NB4 (cell line): ENCODE results near the gene VGLL1.

Experiments
- CTCF ChIP-seq: IDR thresholded peaks from one replicate; pipeline ENCODE4 v1.5.1; 2012; ENCODE audit warnings: low read depth, low read length
- MYC ChIP-seq: IDR thresholded peaks from 2 replicates; pipeline ENCODE4 v1.6.1; 2011; ENCODE audit warnings: low read depth, low read length
- POLR2A ChIP-seq: IDR thresholded peaks from 2 replicates; pipeline ENCODE4 v1.6.1; 2011; ENCODE audit warnings: mild to moderate bottlenecking; ENCODE audit not compliant: insufficient read length; ENCODE audit errors: extremely low read depth
- TF ChIP-seq, protein P1 (sequence below): IDR thresholded peaks from 2 replicates; pipeline ENCODE4 v1.6.1; 2011; ENCODE audit warnings: low read depth, low read length

DNA sequence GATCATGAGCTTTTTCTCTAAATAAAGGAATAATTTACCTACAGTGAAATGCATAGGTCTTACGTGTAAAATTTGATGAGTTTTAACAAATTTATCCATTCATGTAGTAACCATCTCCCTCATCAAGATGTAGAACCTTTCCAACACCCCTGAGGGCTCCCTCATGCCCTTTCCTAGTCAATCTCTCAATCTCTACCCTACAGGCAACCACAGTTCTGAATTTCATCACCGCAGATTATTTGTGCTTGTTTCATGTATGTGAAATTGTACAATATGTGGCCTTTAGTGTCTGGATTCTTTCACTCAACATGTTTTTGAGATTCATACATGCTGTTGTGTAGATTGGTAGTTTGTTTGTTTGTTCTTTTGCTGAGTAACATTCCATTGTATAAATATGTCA, 2.1 kb downstream of the VGLL1 start:
- no peak for TF ChIP-seq CTCF
- no peak for TF ChIP-seq POLR2A
- TF ChIP-seq, protein P1, sequence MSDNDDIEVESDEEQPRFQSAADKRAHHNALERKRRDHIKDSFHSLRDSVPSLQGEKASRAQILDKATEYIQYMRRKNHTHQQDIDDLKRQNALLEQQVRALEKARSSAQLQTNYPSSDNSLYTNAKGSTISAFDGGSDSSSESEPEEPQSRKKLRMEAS, result no peak
- no peak for TF ChIP-seq MYC
